H9 (cell line): ENCODE measurements around the gene GALNT9. TPM values are rescaled to one million over a fixed set of nuclear protein-coding genes. Genes with fewer than 3 reads are reported as not detected.

Experiments used
- DNase-seq: peaks from one replicate; pipeline ENCODE4 v3.0.0-alpha.2; 2017
- H2AFZ ChIP-seq: one replicate; pipeline ENCODE4 v1.6.1; 2013; ENCODE audit warnings: mild to moderate bottlenecking, low read length, control low read depth, moderate library complexity
- H2AK5ac ChIP-seq: 2 replicates; pipeline ENCODE4 v1.6.1; 2013; ENCODE audit warnings: low read length, control low read depth, mixed read lengths; ENCODE audit not compliant: insufficient read length
- H2BK120ac ChIP-seq: one replicate; pipeline ENCODE4 v1.6.1; 2013; ENCODE audit warnings: low read depth, mild to moderate bottlenecking, low read length, control low read depth, inconsistent platforms; ENCODE audit not compliant: poor library complexity, severe bottlenecking
- H2BK12ac ChIP-seq: 2 replicates; pipeline ENCODE4 v1.6.1; 2013; ENCODE audit warnings: low read length, control low read depth, mixed read lengths, low read depth; ENCODE audit not compliant: insufficient read length
- H2BK15ac ChIP-seq: 2 replicates; pipeline ENCODE4 v1.6.1; 2013; ENCODE audit warnings: low read depth, low read length, control low read depth
- H2BK20ac ChIP-seq: one replicate; pipeline ENCODE4 v1.6.1; 2013; ENCODE audit warnings: low read depth, mild to moderate bottlenecking, low read length, control low read depth, inconsistent platforms; ENCODE audit not compliant: poor library complexity, severe bottlenecking
- H2BK5ac ChIP-seq: 2 replicates; pipeline ENCODE4 v1.6.1; 2013; ENCODE audit warnings: low read length, control low read depth, mixed read lengths; ENCODE audit not compliant: insufficient read length
- H3K14ac ChIP-seq: 2 replicates; pipeline ENCODE4 v1.6.1; 2013; ENCODE audit warnings: low read length, control low read depth; ENCODE audit not compliant: insufficient read depth
- H3K18ac ChIP-seq: 2 replicates; pipeline ENCODE4 v1.6.1; 2013; ENCODE audit warnings: low read depth, mild to moderate bottlenecking, mixed read lengths, low read length, control low read depth; ENCODE audit not compliant: insufficient read length
- H3K23ac ChIP-seq: 2 replicates; pipeline ENCODE4 v1.6.1; 2013; ENCODE audit warnings: low read length, control low read depth, mixed read lengths, low read depth; ENCODE audit not compliant: insufficient read length
- H3K23me2 ChIP-seq: 2 replicates; pipeline ENCODE4 v1.6.1; 2013; ENCODE audit warnings: low read depth, mild to moderate bottlenecking, mixed read lengths, low read length, control low read depth; ENCODE audit not compliant: insufficient read length, poor library complexity, severe bottlenecking
- H3K27ac ChIP-seq: 2 replicates; pipeline ENCODE4 v1.5.1; 2013; ENCODE audit warnings: low read length, control low read depth, mixed read lengths, low read depth; ENCODE audit not compliant: insufficient read length
- H3K27me3 ChIP-seq: 2 replicates; pipeline ENCODE4 v1.6.1; 2013; ENCODE audit warnings: low read length, control low read depth, inconsistent platforms; ENCODE audit not compliant: insufficient read depth
- H3K4ac ChIP-seq: 2 replicates; pipeline ENCODE4 v1.6.1; 2013; ENCODE audit warnings: low read depth, mild to moderate bottlenecking, control low read depth, inconsistent platforms, low read length, moderate library complexity
- H3K4me1 ChIP-seq: 2 replicates; pipeline ENCODE4 v1.6.1; 2013; ENCODE audit warnings: low read length, control low read depth, inconsistent platforms; ENCODE audit not compliant: insufficient read depth
- H3K4me2 ChIP-seq: 2 replicates; pipeline ENCODE4 v1.6.1; 2013; ENCODE audit warnings: low read length, control low read depth, mixed read lengths; ENCODE audit not compliant: insufficient read length, insufficient read depth
- H3K56ac ChIP-seq: 2 replicates; pipeline ENCODE4 v1.6.1; 2013; ENCODE audit warnings: low read depth, mild to moderate bottlenecking, mixed read lengths, low read length, control low read depth; ENCODE audit not compliant: insufficient read length
- H3K79me1 ChIP-seq: 2 replicates; pipeline ENCODE4 v1.6.1; 2013; ENCODE audit warnings: low read depth, mild to moderate bottlenecking, moderate library complexity, low read length, control low read depth, inconsistent platforms; ENCODE audit not compliant: insufficient read depth, poor library complexity, severe bottlenecking
- H3K79me2 ChIP-seq: 2 replicates; pipeline ENCODE4 v1.6.1; 2013; ENCODE audit warnings: low read length, control low read depth, inconsistent platforms; ENCODE audit not compliant: insufficient read depth
- H3K9ac ChIP-seq: 2 replicates; pipeline ENCODE4 v1.6.1; 2013; ENCODE audit warnings: low read length, control low read depth, mixed read lengths; ENCODE audit not compliant: insufficient read length; ENCODE audit errors: extremely low read depth
- H3K9me3 ChIP-seq: one replicate; pipeline ENCODE4 v1.6.1; 2013; ENCODE audit warnings: low read depth, low read length, inconsistent platforms; ENCODE audit not compliant: control insufficient read depth
- H3T11ph ChIP-seq: one replicate; pipeline ENCODE4 v1.6.1; 2013; ENCODE audit warnings: mild to moderate bottlenecking, low read length, control low read depth, inconsistent platforms
- H4K20me1 ChIP-seq: one replicate; pipeline ENCODE4 v1.6.1; 2013; ENCODE audit not compliant: control insufficient read depth, insufficient read length, insufficient read depth
- H4K5ac ChIP-seq: 2 replicates; pipeline ENCODE4 v1.6.1; 2013; ENCODE audit warnings: low read depth, mild to moderate bottlenecking, mixed read lengths, low read length, control low read depth; ENCODE audit not compliant: insufficient read length
- H4K8ac ChIP-seq: replicated peaks from 2 replicates; pipeline ENCODE4 v1.6.1; 2013; ENCODE audit warnings: low read length, control low read depth, mixed read lengths, low read depth; ENCODE audit not compliant: insufficient read length
- H4K91ac ChIP-seq: 2 replicates; pipeline ENCODE4 v1.6.1; 2013; ENCODE audit warnings: low read depth, mild to moderate bottlenecking, moderate library complexity, mixed read lengths, low read length, control low read depth; ENCODE audit not compliant: insufficient read length
- H3K27ac Mint-ChIP-seq, 3 experiments: 2 replicates in 2 of 3; 3 replicates in 1 of 3; pipeline ENCODE4 v1.8.0; 2020 to 2021; ENCODE audit warnings: mixed read lengths in 3 of 3, mild to moderate bottlenecking in 1 of 3, moderate library complexity in 1 of 3
- H3K27me3 Mint-ChIP-seq: 2 replicates; pipeline ENCODE4 v1.8.0; 2021; ENCODE audit warnings: low read depth, mild to moderate bottlenecking, moderate library complexity, mixed read lengths
- H3K36me3 Mint-ChIP-seq, 3 experiments: 2 replicates in 2 of 3; 3 replicates in 1 of 3; pipeline ENCODE4 v1.8.0; 2020 to 2021; ENCODE audit warnings: low read depth in 3 of 3, mixed read lengths in 3 of 3; ENCODE audit not compliant: insufficient read depth in 1 of 3
- H3K4me1 Mint-ChIP-seq, 2 experiments: 2 replicates each; pipeline ENCODE4 v1.8.0; 2020; ENCODE audit warnings: mixed read lengths in 2 of 2
- H3K4me3 Mint-ChIP-seq, 2 experiments: 2 replicates in 1 of 2; 3 replicates in 1 of 2; pipeline ENCODE4 v1.8.0; 2020 to 2021; ENCODE audit warnings: mild to moderate bottlenecking in 2 of 2, mixed read lengths in 2 of 2, moderate library complexity in 1 of 2
- H3K9me3 Mint-ChIP-seq, 2 experiments: 2 replicates in 1 of 2; 3 replicates in 1 of 2; pipeline ENCODE4 v1.8.0; 2020; ENCODE audit warnings: mild to moderate bottlenecking in 2 of 2, mixed read lengths in 2 of 2, moderate library complexity in 1 of 2
- CTCF ChIP-seq: fragments of 200-600 bp; sonication (generic); conservative IDR thresholded peaks from 3 replicates; pipeline ENCODE4 v1.8.0; 2021; ENCODE audit warnings: antibody characterized with exemption, mild to moderate bottlenecking
- WGBS: extraction: QIAGEN DNeasy Blood & Tissue Kit; methylation state at CpG from one replicate; pipeline ENCODE4 v1.1.7; 2013; ENCODE audit warnings: missing lambda C conversion rate, low lambda C conversion rate, mixed read lengths; ENCODE audit not compliant: insufficient read length; ENCODE audit errors: extremely low coverage; 5-methylcytosine and 5-hydroxymethylcytosine counted together
- total RNA-seq: library from RNA; stranded (reverse); gene quantifications from 2 replicates; pipeline ENCODE4 v1.2.1, GENCODE V29; 2021

Gene GALNT9
- total RNA-seq, 1 experiment from 2014 or later = 0.35 TPM

- Histone ChIP-seq H3K79me1 (no peaks in the 10 kb centered on the region), H3K9ac (no peak overlapping the region), H3K14ac (no peak overlapping the region), H2AK5ac (no peak overlapping the region), H3K4ac (no peak overlapping the region), H4K8ac (no peak overlapping the region), H3K79me2 (no peaks in the 10 kb centered on the region), H2AFZ (no peak overlapping the region), H2BK20ac (no peak overlapping the region), H4K20me1 (no peaks in the 10 kb centered on the region), H3K27me3 (no peaks in the 10 kb centered on the region; the same call in 1 of the 2 replicates), H2BK5ac (no peak overlapping the region), H3K23me2 (no peaks in the 10 kb centered on the region), H2BK120ac (no peak overlapping the region), H4K5ac (no peak overlapping the region), H3K9me3 (no peaks in the 10 kb centered on the region), H3K18ac (no peak overlapping the region), H3K4me2 (no peak overlapping the region), H4K91ac (no peak overlapping the region), H3T11ph (no peak overlapping the region), H3K23ac (no peak overlapping the region), H2BK12ac (no peak overlapping the region), H3K27ac (no peak overlapping the region), H3K56ac (no peak overlapping the region), H3K4me1 (no peaks in the 10 kb centered on the region), H2BK15ac (no peak overlapping the region)
- peak overlapping the region in 1 of 3 experiments; percentile 23; a peak in 1 of 7 replicates for H3K27ac Mint-ChIP-seq
- no peak for DNase-seq
- peaks cover 38% of the 10 kb centered on the region for H3K27me3 Mint-ChIP-seq
- peaks cover 2 to 3% of the 10 kb centered on the region in 2 experiments; a peak in 3 of 4 replicates for H3K4me1 Mint-ChIP-seq
- H3K36me3 Mint-ChIP-seq = no peaks in the 10 kb centered on the region
- H3K9me3 Mint-ChIP-seq = no peaks in the 10 kb centered on the region
- no peak overlapping the region; a peak in 1 of 5 replicates for H3K4me3 Mint-ChIP-seq
- WGBS = no CpG with 5 or more reads among the region's 13 CpGs
- TF ChIP-seq CTCF = no peak
Measured at GRCh38 chr12:132261328-132262138, 67.9 kb downstream of the GALNT9 start.
